ENCODE results near the gene PHB1. TPM values are rescaled to one million over a fixed set of nuclear protein-coding genes. Genes with fewer than 3 reads are reported as not detected.

The PHB1 gene
- polyA plus RNA-seq, 1 of the 3 experiments (the other 2 are of a cell fraction) = 379 TPM

- TF ChIP-seq YY1 (IDR thresholded peaks at IDR 0.05; ENCODE audit: low read depth) (no peak), USF2 (IDR thresholded peaks at IDR 0.05; ENCODE audit: borderline replicate concordance, low read depth, low read length) (no peak)
Observed at GRCh38 chr17:49388692-49389513, 25.8 kb downstream of the PHB1 start (continued).

- DNase-seq = no peak
- no peaks in the 10 kb centered on the region for H3F3A ChIP-seq (replicated peaks; ENCODE audit: insufficient read depth)
- no peaks in the 10 kb centered on the region for H3K9me3 ChIP-seq
- no peak overlapping the region for H2AFZ ChIP-seq (ENCODE audit: low read depth)
- H3K36me3 ChIP-seq (replicated peaks in 1 of 2; ENCODE audit: control insufficient read depth in 1 of 2, insufficient read depth in 2 of 2, low read length in 1 of 2) = no peaks in the 10 kb centered on the region
- H3K4me2 ChIP-seq = no peak overlapping the region
- no peak overlapping the region for H3K4me3 ChIP-seq (ENCODE audit: low read depth in 2 of 2, low read length in 1 of 2)
- CTCF ChIA-PET = interaction anchor here (1.2 to 5.5 kb wide), 3 partner anchors 11 to 167 kb away, joined by 3 to 47 read pairs (median 4); no protein-coding TSS in a partner anchor
- no peak for TF ChIP-seq EZH2phosphoT487 (IDR thresholded peaks at IDR 0.05; ENCODE audit: borderline replicate concordance, low read depth)
- no peak for TF ChIP-seq TEAD4 (IDR thresholded peaks at IDR 0.05; ENCODE audit: borderline replicate concordance, insufficient read depth)
- TF ChIP-seq NRF1 (IDR thresholded peaks at IDR 0.05; ENCODE audit: low read depth, low read length) = no peak
- TF ChIP-seq MXI1 (IDR thresholded peaks at IDR 0.05; ENCODE audit: low read depth, low read length) = no peak
- no peak for TF ChIP-seq YY1 (IDR thresholded peaks at IDR 0.05; ENCODE audit: low read depth)
- no peak for TF ChIP-seq CHD2 (IDR thresholded peaks at IDR 0.05; ENCODE audit: low read length, partially characterized antibody)
- TF ChIP-seq USF1 (IDR thresholded peaks at IDR 0.05; ENCODE audit: borderline replicate concordance, low read depth) = no peak
- TF ChIP-seq, protein P1, sequence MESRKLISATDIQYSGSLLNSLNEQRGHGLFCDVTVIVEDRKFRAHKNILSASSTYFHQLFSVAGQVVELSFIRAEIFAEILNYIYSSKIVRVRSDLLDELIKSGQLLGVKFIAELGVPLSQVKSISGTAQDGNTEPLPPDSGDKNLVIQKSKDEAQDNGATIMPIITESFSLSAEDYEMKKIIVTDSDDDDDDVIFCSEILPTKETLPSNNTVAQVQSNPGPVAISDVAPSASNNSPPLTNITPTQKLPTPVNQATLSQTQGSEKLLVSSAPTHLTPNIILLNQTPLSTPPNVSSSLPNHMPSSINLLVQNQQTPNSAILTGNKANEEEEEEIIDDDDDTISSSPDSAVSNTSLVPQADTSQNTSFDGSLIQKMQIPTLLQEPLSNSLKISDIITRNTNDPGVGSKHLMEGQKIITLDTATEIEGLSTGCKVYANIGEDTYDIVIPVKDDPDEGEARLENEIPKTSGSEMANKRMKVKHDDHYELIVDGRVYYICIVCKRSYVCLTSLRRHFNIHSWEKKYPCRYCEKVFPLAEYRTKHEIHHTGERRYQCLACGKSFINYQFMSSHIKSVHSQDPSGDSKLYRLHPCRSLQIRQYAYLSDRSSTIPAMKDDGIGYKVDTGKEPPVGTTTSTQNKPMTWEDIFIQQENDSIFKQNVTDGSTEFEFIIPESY (IDR thresholded peaks at IDR 0.05; ENCODE audit: borderline replicate concordance, low read depth) = no peak
- no peak for TF ChIP-seq REST (IDR thresholded peaks at IDR 0.05; ENCODE audit: low read depth, low read length)
- no peak for TF ChIP-seq ELF1 (IDR thresholded peaks at IDR 0.05)
- TF ChIP-seq EP300 (IDR thresholded peaks at IDR 0.05; ENCODE audit: borderline replicate concordance in 1 of 2, low read depth in 1 of 2, low read length in 1 of 2) = no peak
- TF ChIP-seq SIN3A (IDR thresholded peaks at IDR 0.05; ENCODE audit: borderline replicate concordance, low read depth, low read length) = no peak
- TF ChIP-seq RCOR1 (IDR thresholded peaks at IDR 0.05; ENCODE audit: low read length) = no peak
- TF ChIP-seq FOXM1 (IDR thresholded peaks at IDR 0.05; ENCODE audit: low read depth) = no peak
- TF ChIP-seq SMC3 (IDR thresholded peaks at IDR 0.05; ENCODE audit: low read depth, low read length) = no peak
- no peak for TF ChIP-seq RXRA (IDR thresholded peaks at IDR 0.05; ENCODE audit: borderline replicate concordance, low read depth)
- no peak for TF ChIP-seq FOSL2 (IDR thresholded peaks at IDR 0.05; ENCODE audit: borderline replicate concordance, low read depth)
- TF ChIP-seq GATA2 (CRISPR knock-in tag; IDR thresholded peaks at IDR 0.05) = no peak
- no peak overlapping the region for H3K9ac ChIP-seq
- POLR2A ChIA-PET = no interaction called here
- WGBS (ENCODE audit: low lambda C conversion rate) = 89% methylated on average over 6 of the region's 6 CpGs
- no peaks in the 10 kb centered on the region for H3K9me2 ChIP-seq
- H3K27me3 ChIP-seq (ENCODE audit: insufficient read depth) = no peaks in the 10 kb centered on the region
- H4K20me1 ChIP-seq (ENCODE audit: insufficient read depth) = no peaks in the 10 kb centered on the region
- no peaks in the 10 kb centered on the region; a peak in 1 of 4 replicates for H3K4me1 ChIP-seq (ENCODE audit: control insufficient read depth in 1 of 2, insufficient read depth in 2 of 2, low read depth in 1 of 2, low read length in 1 of 2)
- H3K27ac ChIP-seq (ENCODE audit: low read depth in 2 of 2, low read length in 1 of 2) = no peak overlapping the region
- no peaks in the 10 kb centered on the region for H3K79me2 ChIP-seq (ENCODE audit: insufficient read depth)
Observed at GRCh38 chr17:49388290-49388640, 26.4 kb downstream of the PHB1 start.

Measured in SK-N-SH (cell line).